ENCODE data around the gene GMPPB. TPM values are rescaled to one million over a fixed set of nuclear protein-coding genes. Genes with fewer than 3 reads are reported as not detected.

Gene GMPPB
- total RNA-seq, 1 experiment from 2014 or later, result 42.4 TPM

DNA sequence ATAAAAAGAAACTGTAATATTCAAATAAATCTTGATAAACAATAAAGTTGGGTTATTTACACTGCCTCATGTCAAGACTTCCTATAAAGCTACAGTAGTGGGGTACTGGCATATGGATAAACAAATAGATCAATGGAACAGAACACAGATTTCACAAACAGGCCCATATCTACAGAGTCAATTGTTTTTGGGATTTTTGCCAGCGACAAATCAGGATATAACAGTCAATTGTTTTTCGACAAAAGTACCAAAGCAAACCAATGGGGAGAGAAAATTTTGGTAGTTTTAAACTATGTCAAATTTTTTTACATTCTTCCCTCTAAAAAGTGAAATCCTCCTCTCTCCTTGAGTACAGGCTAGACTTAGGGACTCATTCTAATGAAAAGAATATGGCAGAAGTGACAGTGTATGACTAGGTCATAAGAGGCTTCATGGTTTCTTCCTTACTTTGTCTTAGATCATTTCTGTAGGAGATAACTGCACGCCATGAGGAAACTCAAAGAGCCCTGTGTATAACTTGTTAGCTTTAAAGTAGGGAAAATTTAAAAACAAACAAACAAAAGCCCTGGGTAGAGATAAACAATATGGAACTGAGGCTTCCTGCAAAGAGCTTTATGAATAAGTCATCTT, 45.6 kb upstream of the GMPPB start:
- CTCF ChIA-PET, result no interaction called here
- intact Hi-C loops (cut with micrococcal nuclease; ENCODE audit: unreplicated experiment), result no loop called here
- no peak overlapping the region for H3K27ac Mint-ChIP-seq (ENCODE audit: unreplicated experiment)
- no peaks in the 10 kb centered on the region for H3K9me3 Mint-ChIP-seq (ENCODE audit: low read depth, unreplicated experiment)
- no peak overlapping the region for H3K4me3 Mint-ChIP-seq (ENCODE audit: low read depth, unreplicated experiment)
- H3K36me3 Mint-ChIP-seq (ENCODE audit: insufficient read depth, unreplicated experiment), result no peaks in the 10 kb centered on the region
- no peaks in the 10 kb centered on the region for H3K4me1 Mint-ChIP-seq (ENCODE audit: low read depth, unreplicated experiment)
- TF ChIP-seq, protein P1, sequence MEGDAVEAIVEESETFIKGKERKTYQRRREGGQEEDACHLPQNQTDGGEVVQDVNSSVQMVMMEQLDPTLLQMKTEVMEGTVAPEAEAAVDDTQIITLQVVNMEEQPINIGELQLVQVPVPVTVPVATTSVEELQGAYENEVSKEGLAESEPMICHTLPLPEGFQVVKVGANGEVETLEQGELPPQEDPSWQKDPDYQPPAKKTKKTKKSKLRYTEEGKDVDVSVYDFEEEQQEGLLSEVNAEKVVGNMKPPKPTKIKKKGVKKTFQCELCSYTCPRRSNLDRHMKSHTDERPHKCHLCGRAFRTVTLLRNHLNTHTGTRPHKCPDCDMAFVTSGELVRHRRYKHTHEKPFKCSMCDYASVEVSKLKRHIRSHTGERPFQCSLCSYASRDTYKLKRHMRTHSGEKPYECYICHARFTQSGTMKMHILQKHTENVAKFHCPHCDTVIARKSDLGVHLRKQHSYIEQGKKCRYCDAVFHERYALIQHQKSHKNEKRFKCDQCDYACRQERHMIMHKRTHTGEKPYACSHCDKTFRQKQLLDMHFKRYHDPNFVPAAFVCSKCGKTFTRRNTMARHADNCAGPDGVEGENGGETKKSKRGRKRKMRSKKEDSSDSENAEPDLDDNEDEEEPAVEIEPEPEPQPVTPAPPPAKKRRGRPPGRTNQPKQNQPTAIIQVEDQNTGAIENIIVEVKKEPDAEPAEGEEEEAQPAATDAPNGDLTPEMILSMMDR (IDR thresholded peaks at IDR 0.05; ENCODE audit: unreplicated experiment), result no peak
- DNase-seq, result no peak
- BruUV-seq (replicated peaks), result no TSS peak
- no peaks in the 10 kb centered on the region for H3K27me3 Mint-ChIP-seq (ENCODE audit: unreplicated experiment)

DNA sequence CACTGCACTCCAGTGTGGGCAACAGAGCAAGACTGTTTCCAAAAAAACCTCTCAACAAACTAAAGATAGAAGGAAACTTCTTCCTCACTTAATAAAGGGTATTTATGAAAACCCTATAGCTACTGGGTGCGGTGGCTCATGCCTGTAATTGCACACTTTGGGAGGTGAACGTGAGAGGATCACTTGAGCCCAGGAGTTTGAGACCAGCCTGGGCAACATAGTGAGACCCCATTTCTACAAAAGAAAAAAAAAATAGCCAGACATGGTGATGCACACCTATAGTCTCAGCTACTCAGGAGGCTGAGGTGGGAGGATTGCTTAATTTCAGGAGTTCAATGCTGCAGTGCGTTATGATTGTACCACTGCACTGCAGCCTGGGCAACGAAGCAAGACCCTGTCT, 40.2 kb upstream of the GMPPB start:
- Mint-ChIP-seq H3K27me3 (ENCODE audit: unreplicated experiment) (no peaks in the 10 kb centered on the region), H3K9me3 (ENCODE audit: low read depth, unreplicated experiment) (no peaks in the 10 kb centered on the region), H3K36me3 (ENCODE audit: insufficient read depth, unreplicated experiment) (peaks cover 4% of the 10 kb centered on the region), H3K4me1 (ENCODE audit: low read depth, unreplicated experiment) (no peaks in the 10 kb centered on the region), H3K4me3 (ENCODE audit: low read depth, unreplicated experiment) (no peak overlapping the region), H3K27ac (ENCODE audit: unreplicated experiment) (no peak overlapping the region)
- BruUV-seq (replicated peaks), result no TSS peak
- TF ChIP-seq, protein P1 (IDR thresholded peaks at IDR 0.05; ENCODE audit: unreplicated experiment), result no peak
- no peak for DNase-seq
- intact Hi-C loops (cut with micrococcal nuclease; ENCODE audit: unreplicated experiment), result no loop called here
- CTCF ChIA-PET, result no interaction called here

DNA sequence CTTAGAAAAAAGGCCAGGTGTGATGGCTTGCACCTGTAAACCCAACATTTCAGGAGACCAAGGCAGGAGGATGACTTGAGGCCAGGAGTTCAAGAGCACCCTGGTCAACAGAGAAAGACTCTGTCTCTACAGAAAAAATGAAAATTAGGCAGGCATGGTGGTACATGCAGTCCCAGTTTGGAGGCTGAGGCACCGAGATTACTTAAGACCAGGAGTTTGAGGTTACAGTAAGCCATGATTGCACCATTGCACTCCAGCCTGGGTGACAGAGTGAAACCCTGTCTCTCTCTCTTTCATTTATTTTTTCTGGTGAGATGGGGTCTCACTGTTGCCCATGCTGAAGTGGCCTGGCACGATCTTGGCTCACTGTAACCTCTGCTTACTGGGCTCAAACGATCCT, 37.9 kb upstream of the GMPPB start:
- no peak overlapping the region for H3K4me3 Mint-ChIP-seq (ENCODE audit: low read depth, unreplicated experiment)
- intact Hi-C loops (cut with micrococcal nuclease; ENCODE audit: unreplicated experiment), result no loop called here
- H3K36me3 Mint-ChIP-seq (ENCODE audit: insufficient read depth, unreplicated experiment), result peaks cover 7% of the 10 kb centered on the region
- CTCF ChIA-PET, result no interaction called here
- H3K4me1 Mint-ChIP-seq (ENCODE audit: low read depth, unreplicated experiment), result no peaks in the 10 kb centered on the region
- no peaks in the 10 kb centered on the region for H3K27me3 Mint-ChIP-seq (ENCODE audit: unreplicated experiment)
- H3K9me3 Mint-ChIP-seq (ENCODE audit: low read depth, unreplicated experiment), result no peaks in the 10 kb centered on the region
- TF ChIP-seq, protein P1 (IDR thresholded peaks at IDR 0.05; ENCODE audit: unreplicated experiment), result no peak
- BruUV-seq (replicated peaks), result no TSS peak
- no peak overlapping the region for H3K27ac Mint-ChIP-seq (ENCODE audit: unreplicated experiment)
- no peak for DNase-seq

DNA sequence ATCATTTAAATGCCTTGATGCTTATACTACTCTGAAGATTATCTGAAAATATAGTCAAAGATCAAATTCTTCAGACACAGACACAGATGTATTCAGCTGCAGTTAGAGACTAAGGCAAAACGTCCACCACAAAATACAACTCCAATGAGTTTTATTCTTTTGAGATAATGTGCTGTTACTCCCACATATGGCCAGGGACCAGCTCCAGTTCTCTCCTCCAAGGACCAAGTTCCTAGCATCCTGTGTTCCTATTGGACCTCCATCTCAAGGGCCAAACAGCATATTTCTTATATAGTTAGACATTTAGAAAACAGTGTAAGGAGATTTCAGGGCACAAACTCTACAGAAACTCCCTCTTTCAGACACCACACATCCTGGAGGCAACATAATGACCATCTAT, 35.5 kb upstream of the GMPPB start:
- H3K9me3 Mint-ChIP-seq (ENCODE audit: low read depth, unreplicated experiment), result no peaks in the 10 kb centered on the region
- TF ChIP-seq, protein P1 (IDR thresholded peaks at IDR 0.05; ENCODE audit: unreplicated experiment), result no peak
- no peaks in the 10 kb centered on the region for H3K4me1 Mint-ChIP-seq (ENCODE audit: low read depth, unreplicated experiment)
- DNase-seq, result no peak
- no peak overlapping the region for H3K4me3 Mint-ChIP-seq (ENCODE audit: low read depth, unreplicated experiment)
- H3K27ac Mint-ChIP-seq (ENCODE audit: unreplicated experiment), result no peak overlapping the region
- CTCF ChIA-PET, result no interaction called here
- H3K27me3 Mint-ChIP-seq (ENCODE audit: unreplicated experiment), result no peaks in the 10 kb centered on the region
- no TSS peak for BruUV-seq (replicated peaks)
- peaks cover 7% of the 10 kb centered on the region for H3K36me3 Mint-ChIP-seq (ENCODE audit: insufficient read depth, unreplicated experiment)
- intact Hi-C loops (cut with micrococcal nuclease; ENCODE audit: unreplicated experiment), result no loop called here

Data from Calu3 (cell line).